Body of pancreas (tissue), 4 donors: Measurements from ENCODE around the gene SNRPE.

ENCODE experiments used
- POLR2A ChIP-seq, 3 donors: fragments of 450-650 bp; IDR thresholded peaks; one replicate each; pipeline ENCODE4 v1.6.1; 2016; ENCODE audit warnings: antibody characterized with exemption in 3 of 3, mild to moderate bottlenecking in 2 of 3
- TF ChIP-seq, protein P1 (sequence below), 7 experiments: fragments of 450-650 bp in 4 of 7; fragments of 200-600 bp in 3 of 7; sonication (generic) in 3 of 7; IDR thresholded peaks; one replicate each; pipeline ENCODE4 v1.5.1; 2016 to 2019; ENCODE audit warnings: antibody characterized with exemption in 7 of 7

DNA sequence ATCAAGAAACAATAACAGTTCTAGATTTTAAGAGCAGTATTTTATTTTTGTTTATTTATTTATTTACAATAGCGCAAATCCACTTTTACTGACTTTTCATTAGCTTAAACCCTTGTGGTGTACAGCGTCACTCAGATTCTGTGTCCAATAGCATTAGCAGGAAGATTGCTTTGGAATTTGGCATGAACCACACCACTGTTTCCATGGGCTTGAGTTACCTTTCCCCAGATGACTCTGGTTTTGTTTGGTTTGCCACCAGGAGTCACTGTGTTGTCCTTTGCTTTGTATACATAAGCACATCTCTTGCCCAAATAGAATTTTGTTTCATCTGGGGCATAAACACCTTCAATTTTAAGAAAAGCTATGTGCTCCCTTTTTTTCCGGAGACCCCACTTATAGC lies 25.9 kb upstream of the SNRPE start:
- no peak for TF ChIP-seq POLR2A (IDR thresholded peaks at IDR 0.05)
- TF ChIP-seq, protein P1, sequence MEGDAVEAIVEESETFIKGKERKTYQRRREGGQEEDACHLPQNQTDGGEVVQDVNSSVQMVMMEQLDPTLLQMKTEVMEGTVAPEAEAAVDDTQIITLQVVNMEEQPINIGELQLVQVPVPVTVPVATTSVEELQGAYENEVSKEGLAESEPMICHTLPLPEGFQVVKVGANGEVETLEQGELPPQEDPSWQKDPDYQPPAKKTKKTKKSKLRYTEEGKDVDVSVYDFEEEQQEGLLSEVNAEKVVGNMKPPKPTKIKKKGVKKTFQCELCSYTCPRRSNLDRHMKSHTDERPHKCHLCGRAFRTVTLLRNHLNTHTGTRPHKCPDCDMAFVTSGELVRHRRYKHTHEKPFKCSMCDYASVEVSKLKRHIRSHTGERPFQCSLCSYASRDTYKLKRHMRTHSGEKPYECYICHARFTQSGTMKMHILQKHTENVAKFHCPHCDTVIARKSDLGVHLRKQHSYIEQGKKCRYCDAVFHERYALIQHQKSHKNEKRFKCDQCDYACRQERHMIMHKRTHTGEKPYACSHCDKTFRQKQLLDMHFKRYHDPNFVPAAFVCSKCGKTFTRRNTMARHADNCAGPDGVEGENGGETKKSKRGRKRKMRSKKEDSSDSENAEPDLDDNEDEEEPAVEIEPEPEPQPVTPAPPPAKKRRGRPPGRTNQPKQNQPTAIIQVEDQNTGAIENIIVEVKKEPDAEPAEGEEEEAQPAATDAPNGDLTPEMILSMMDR (IDR thresholded peaks at IDR 0.05): no peak
